Activated T-cell treated with anti-CD3 and anti-CD28 coated beads, Interleukin-2, amount 50 U/mL, for 4 hours (primary cell): Measurements from ENCODE around the gene DGKI. TPM values are rescaled to one million over a fixed set of nuclear protein-coding genes. Genes with fewer than 3 reads are reported as not detected.

Experiments used
- ATAC-seq, 2 donors: fragments of 200-7000 bp; cut with Tn5 transposase; one replicate each; pipeline ENCODE4 v1.10.0; 2021
- DNase-seq: peaks from one replicate; pipeline ENCODE4 v3.0.0-alpha.2; 2020
- H3K27me3 Mint-ChIP-seq: one replicate; pipeline ENCODE4 v1.8.0; 2021; ENCODE audit warnings: low read depth, mixed read lengths
- H3K36me3 Mint-ChIP-seq: one replicate; pipeline ENCODE4 v1.8.0; 2022; ENCODE audit warnings: mixed read lengths; ENCODE audit not compliant: insufficient read depth
- H3K4me1 Mint-ChIP-seq: one replicate; pipeline ENCODE4 v1.8.0; 2021; ENCODE audit warnings: low read depth, mixed read lengths
- H3K4me3 Mint-ChIP-seq: one replicate; pipeline ENCODE4 v1.8.0; 2021; ENCODE audit warnings: mild to moderate bottlenecking, moderate library complexity, mixed read lengths
- H3K9me3 Mint-ChIP-seq: one replicate; pipeline ENCODE4 v1.8.0; 2021; ENCODE audit warnings: mixed read lengths
- total RNA-seq, 3 donors: library from RNA; stranded (reverse); gene quantifications; one replicate each; pipeline ENCODE4 v1.2.1, GENCODE V29; 2021

Gene DGKI
- total RNA-seq, 3 donors from 2014 or later = 1.2 to 4.3 (median 1.3) TPM

- DNase-seq (no peak), ATAC-seq (no peak)
- Mint-ChIP-seq H3K9me3 (no peaks in the 10 kb centered on the region), H3K36me3 (no peaks in the 10 kb centered on the region), H3K27me3 (peaks cover 8% of the 10 kb centered on the region), H3K4me3 (no peak overlapping the region), H3K4me1 (no peaks in the 10 kb centered on the region)
Observed at GRCh38 chr7:137681657-137682562, 164.9 kb downstream of the DGKI start.

- Mint-ChIP-seq H3K4me1 (no peaks in the 10 kb centered on the region), H3K36me3 (no peaks in the 10 kb centered on the region)
- ATAC-seq = no peak
Observed at GRCh38 chr7:137674551-137675409, 172.0 kb downstream of the DGKI start.

GRCh38 chr7:137674048-137674447, 172.7 kb downstream of the DGKI start:
- ATAC-seq (no peak), DNase-seq (no peak)
- Mint-ChIP-seq H3K4me3 (no peak overlapping the region), H3K27me3 (peaks cover 6% of the 10 kb centered on the region), H3K4me1 (no peaks in the 10 kb centered on the region), H3K9me3 (no peaks in the 10 kb centered on the region), H3K36me3 (no peaks in the 10 kb centered on the region)

More at GRCh38 chr7:137674551-137675409, 172.0 kb downstream of the DGKI start:
- H3K27me3 Mint-ChIP-seq = peaks cover 6% of the 10 kb centered on the region
- no peak for DNase-seq
- no peak overlapping the region for H3K4me3 Mint-ChIP-seq
- no peaks in the 10 kb centered on the region for H3K9me3 Mint-ChIP-seq

- ATAC-seq (no peak), DNase-seq (no peak)
- no peaks in the 10 kb centered on the region for H3K4me1 Mint-ChIP-seq
- H3K36me3 Mint-ChIP-seq = no peaks in the 10 kb centered on the region
- H3K9me3 Mint-ChIP-seq = no peaks in the 10 kb centered on the region
- H3K4me3 Mint-ChIP-seq = no peak overlapping the region
- H3K27me3 Mint-ChIP-seq = peaks cover 14% of the 10 kb centered on the region
Observed at GRCh38 chr7:137671920-137672319, 174.9 kb downstream of the DGKI start.

GRCh38 chr7:137670222-137671064, 176.3 kb downstream of the DGKI start:
- ATAC-seq (no peak), DNase-seq (no peak)
- Mint-ChIP-seq H3K27me3 (peaks cover 11% of the 10 kb centered on the region), H3K4me3 (no peak overlapping the region), H3K4me1 (no peaks in the 10 kb centered on the region), H3K9me3 (no peaks in the 10 kb centered on the region), H3K36me3 (no peaks in the 10 kb centered on the region)

GRCh38 chr7:137669706-137670105, 177.1 kb downstream of the DGKI start:
- no peak for DNase-seq
- no peak for ATAC-seq
- H3K27me3 Mint-ChIP-seq = peaks cover 11% of the 10 kb centered on the region
- H3K9me3 Mint-ChIP-seq = no peaks in the 10 kb centered on the region
- H3K4me1 Mint-ChIP-seq = no peaks in the 10 kb centered on the region
- H3K4me3 Mint-ChIP-seq = no peak overlapping the region
- no peaks in the 10 kb centered on the region for H3K36me3 Mint-ChIP-seq

GRCh38 chr7:137668404-137668803, 178.4 kb downstream of the DGKI start:
- ATAC-seq (no peak), DNase-seq (no peak)
- Mint-ChIP-seq H3K4me3 (no peak overlapping the region), H3K4me1 (no peaks in the 10 kb centered on the region), H3K9me3 (no peaks in the 10 kb centered on the region), H3K36me3 (no peaks in the 10 kb centered on the region), H3K27me3 (peaks cover 11% of the 10 kb centered on the region)

- H3K4me1 Mint-ChIP-seq = no peaks in the 10 kb centered on the region
- H3K9me3 Mint-ChIP-seq = no peaks in the 10 kb centered on the region
- no peak overlapping the region for H3K4me3 Mint-ChIP-seq
- no peak for ATAC-seq
- DNase-seq = no peak
- peaks cover 15% of the 10 kb centered on the region for H3K27me3 Mint-ChIP-seq
- no peaks in the 10 kb centered on the region for H3K36me3 Mint-ChIP-seq
Observed at GRCh38 chr7:137667633-137668387, 179.0 kb downstream of the DGKI start.

- Mint-ChIP-seq H3K4me3 (no peak overlapping the region), H3K9me3 (no peaks in the 10 kb centered on the region), H3K4me1 (no peaks in the 10 kb centered on the region), H3K36me3 (no peaks in the 10 kb centered on the region), H3K27me3 (peaks cover 21% of the 10 kb centered on the region)
- ATAC-seq (no peak), DNase-seq (no peak)
Observed at GRCh38 chr7:137664846-137665245, 181.9 kb downstream of the DGKI start.

GRCh38 chr7:137661634-137662033, 185.1 kb downstream of the DGKI start:
- Mint-ChIP-seq H3K36me3 (no peaks in the 10 kb centered on the region), H3K27me3 (peaks cover 14% of the 10 kb centered on the region), H3K4me3 (no peak overlapping the region), H3K9me3 (no peaks in the 10 kb centered on the region), H3K4me1 (no peaks in the 10 kb centered on the region)
- ATAC-seq (no peak), DNase-seq (no peak)

- H3K4me3 Mint-ChIP-seq = no peak overlapping the region
- ATAC-seq (no peak), DNase-seq (no peak)
- no peaks in the 10 kb centered on the region for H3K36me3 Mint-ChIP-seq
- H3K27me3 Mint-ChIP-seq = peaks cover 18% of the 10 kb centered on the region
- H3K9me3 Mint-ChIP-seq = no peaks in the 10 kb centered on the region
- no peaks in the 10 kb centered on the region for H3K4me1 Mint-ChIP-seq
Observed at GRCh38 chr7:137658190-137658900, 188.4 kb downstream of the DGKI start.

GRCh38 chr7:137657476-137658189, 189.1 kb downstream of the DGKI start:
- Mint-ChIP-seq H3K9me3 (no peaks in the 10 kb centered on the region), H3K36me3 (no peaks in the 10 kb centered on the region), H3K4me1 (no peaks in the 10 kb centered on the region), H3K27me3 (peaks cover 11% of the 10 kb centered on the region), H3K4me3 (no peak overlapping the region)
- DNase-seq = no peak
- no peak for ATAC-seq
